Measurements from ENCODE around the gene CTNNA3. TPM values are rescaled to one million over a fixed set of nuclear protein-coding genes. Genes with fewer than 3 reads are reported as not detected.

Gene CTNNA3
- total RNA-seq, 2 donors from 2014 or later: under 0.01 to 0.33 TPM

- intact Hi-C loops (cut with DNase I): no loop called here
- Histone ChIP-seq H3K4me3 (no peak overlapping the region), H3K9me3 (no peaks in the 10 kb centered on the region), H3K27me3 (no peaks in the 10 kb centered on the region), H3K27ac (no peak overlapping the region), H3K4me1 (no peaks in the 10 kb centered on the region), H3K36me3 (replicated peaks in 1 of 2; ENCODE audit: insufficient read depth in 1 of 2, low read depth in 2 of 2) (no peaks in the 10 kb centered on the region)
- 78% methylated on average over 2 of the region's 2 CpGs for WGBS, 2 donors
- DNase-seq: no peak
- ATAC-seq: no peak
- TF ChIP-seq CTCF (IDR thresholded peaks at IDR 0.05): no peak
- no peak for TF ChIP-seq POLR2A (IDR thresholded peaks at IDR 0.05)
These were observed 544.5 kb downstream of the CTNNA3 start for GRCh38 chr10:67151471-67151870.

GRCh38 chr10:67144530-67144929 lies 551.5 kb downstream of the CTNNA3 start:
- ATAC-seq: no peak
- H3K36me3 ChIP-seq (replicated peaks in 1 of 2; ENCODE audit: insufficient read depth in 1 of 2, low read depth in 2 of 2): no peaks in the 10 kb centered on the region
- DNase-seq: no peak
- no peak overlapping the region for H3K4me3 ChIP-seq
- 93% methylated on average over 1 of the region's 1 CpG for WGBS, 2 donors
- no peak overlapping the region for H3K27ac ChIP-seq
- no peaks in the 10 kb centered on the region for H3K4me1 ChIP-seq
- no peaks in the 10 kb centered on the region for H3K27me3 ChIP-seq
- intact Hi-C loops (cut with DNase I): no loop called here
- TF ChIP-seq POLR2A (IDR thresholded peaks at IDR 0.05): no peak
- TF ChIP-seq CTCF (IDR thresholded peaks at IDR 0.05): no peak
- no peaks in the 10 kb centered on the region for H3K9me3 ChIP-seq

GRCh38 chr10:67141300-67141699 lies 554.7 kb downstream of the CTNNA3 start:
- WGBS, 2 donors: 68 to 73% methylated on average over 6 of the region's 6 CpGs
- ATAC-seq: no peak
- no peak for DNase-seq
- intact Hi-C loops (cut with DNase I): no loop called here
- H3K9me3 ChIP-seq: no peaks in the 10 kb centered on the region
- H3K4me3 ChIP-seq: no peak overlapping the region
- no peak for TF ChIP-seq POLR2A (IDR thresholded peaks at IDR 0.05)
- no peak for TF ChIP-seq CTCF (IDR thresholded peaks at IDR 0.05)
- no peaks in the 10 kb centered on the region for H3K4me1 ChIP-seq
- H3K27me3 ChIP-seq: no peaks in the 10 kb centered on the region
- no peak overlapping the region for H3K27ac ChIP-seq
- H3K36me3 ChIP-seq (replicated peaks in 1 of 2; ENCODE audit: insufficient read depth in 1 of 2, low read depth in 2 of 2): no peaks in the 10 kb centered on the region

- H3K4me1 ChIP-seq: no peaks in the 10 kb centered on the region
- H3K9me3 ChIP-seq: no peaks in the 10 kb centered on the region
- no peaks in the 10 kb centered on the region for H3K27me3 ChIP-seq
- H3K36me3 ChIP-seq (replicated peaks in 1 of 2; ENCODE audit: insufficient read depth in 1 of 2, low read depth in 2 of 2): no peaks in the 10 kb centered on the region
- H3K27ac ChIP-seq: no peak overlapping the region
- no peak overlapping the region for H3K4me3 ChIP-seq
- WGBS, 2 donors: 50 to 56% methylated on average over 2 of the region's 2 CpGs
- intact Hi-C loops (cut with DNase I): no loop called here
- ATAC-seq (no peak), DNase-seq (no peak)
- TF ChIP-seq CTCF (IDR thresholded peaks at IDR 0.05) (no peak), POLR2A (IDR thresholded peaks at IDR 0.05) (no peak)
These were observed 555.4 kb downstream of the CTNNA3 start for GRCh38 chr10:67140641-67141040.

- no peak for DNase-seq
- Histone ChIP-seq H3K4me3 (no peak overlapping the region), H3K4me1 (no peaks in the 10 kb centered on the region), H3K36me3 (replicated peaks in 1 of 2; ENCODE audit: insufficient read depth in 1 of 2, low read depth in 2 of 2) (no peaks in the 10 kb centered on the region), H3K9me3 (no peaks in the 10 kb centered on the region), H3K27me3 (no peaks in the 10 kb centered on the region), H3K27ac (no peak overlapping the region)
- no peak for TF ChIP-seq CTCF (IDR thresholded peaks at IDR 0.05)
- no peak for TF ChIP-seq POLR2A (IDR thresholded peaks at IDR 0.05)
- intact Hi-C loops (cut with DNase I): no loop called here
- 84 to 85% methylated on average over 2 of the region's 2 CpGs for WGBS, 2 donors
- no peak for ATAC-seq
These were observed 568.6 kb downstream of the CTNNA3 start for GRCh38 chr10:67127441-67127840.
